Measurements from ENCODE around the gene ASB10. TPM values are rescaled to one million over a fixed set of nuclear protein-coding genes. Genes with fewer than 3 reads are reported as not detected.

The ASB10 gene
- total RNA-seq, 6 experiments from 2014 or later: not detected

DNA sequence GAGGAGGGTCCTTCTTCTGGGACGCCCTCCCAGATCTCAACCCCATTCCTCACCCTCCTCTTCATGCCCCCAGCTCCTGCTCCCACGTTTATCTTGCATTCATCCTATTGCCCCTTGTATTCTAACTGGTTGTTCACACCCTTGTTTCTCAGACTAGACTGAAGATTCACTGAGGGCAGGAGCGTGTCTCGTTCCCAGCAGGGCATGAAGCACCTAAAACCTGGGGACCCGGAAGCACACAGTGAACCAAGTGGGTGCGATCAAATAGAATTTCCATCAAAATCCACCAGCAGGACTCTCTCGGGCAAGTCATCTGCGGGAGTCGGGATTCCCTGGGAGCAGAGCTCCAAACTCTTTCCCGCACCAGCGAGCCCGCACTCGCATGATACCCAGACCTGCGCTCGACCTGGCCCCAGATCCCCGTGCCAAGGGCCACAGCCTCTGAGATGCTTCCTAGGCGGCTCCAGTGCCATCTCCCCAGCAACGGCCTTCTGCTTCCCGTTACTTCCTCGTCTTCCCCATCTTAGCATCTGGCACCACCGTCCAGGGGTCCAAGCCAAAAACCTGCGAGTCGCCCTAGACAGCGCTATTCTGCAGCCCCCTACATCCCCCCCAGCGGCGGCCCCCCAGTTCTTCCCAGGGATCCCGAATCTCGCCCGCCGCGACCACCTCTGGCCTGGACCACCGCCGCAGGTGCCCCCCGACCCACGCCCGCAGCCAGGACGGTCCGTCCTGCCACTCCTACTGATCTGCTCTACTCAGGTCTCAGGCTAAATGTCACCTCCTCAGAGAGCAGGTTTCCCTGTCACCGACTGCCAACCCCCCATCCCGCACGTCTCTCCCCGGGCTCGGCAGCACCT is 13.4 kb downstream of the ASB10 start:
- H3K9me3 ChIP-seq: no peaks in the 10 kb centered on the region
- DNase-seq (peak in 1 of 3 donors; percentile 42), ATAC-seq (no peak)
- 78% methylated on average over 20 of the region's 43 CpGs for WGBS (ENCODE audit: insufficient coverage, low coverage, low lambda C conversion rate, missing lambda C conversion rate)
- intact Hi-C loops (cut with DNase I): loop anchor here in 1 of 2 donors (10.0 kb wide), 1 partner anchor 49 kb away; no protein-coding TSS in a partner anchor
- TF ChIP-seq POLR2A (IDR thresholded peaks at IDR 0.05) (no peak), CTCF (IDR thresholded peaks at IDR 0.05) (no peak)
- peaks cover 2 to 4% of the 10 kb centered on the region in 2 donors for H3K27me3 ChIP-seq
- no peaks in the 10 kb centered on the region for H3K4me1 ChIP-seq
- no peak overlapping the region for H3K27ac ChIP-seq
- no peak overlapping the region for H3K4me3 ChIP-seq
- no peaks in the 10 kb centered on the region for H3K36me3 ChIP-seq

DNA sequence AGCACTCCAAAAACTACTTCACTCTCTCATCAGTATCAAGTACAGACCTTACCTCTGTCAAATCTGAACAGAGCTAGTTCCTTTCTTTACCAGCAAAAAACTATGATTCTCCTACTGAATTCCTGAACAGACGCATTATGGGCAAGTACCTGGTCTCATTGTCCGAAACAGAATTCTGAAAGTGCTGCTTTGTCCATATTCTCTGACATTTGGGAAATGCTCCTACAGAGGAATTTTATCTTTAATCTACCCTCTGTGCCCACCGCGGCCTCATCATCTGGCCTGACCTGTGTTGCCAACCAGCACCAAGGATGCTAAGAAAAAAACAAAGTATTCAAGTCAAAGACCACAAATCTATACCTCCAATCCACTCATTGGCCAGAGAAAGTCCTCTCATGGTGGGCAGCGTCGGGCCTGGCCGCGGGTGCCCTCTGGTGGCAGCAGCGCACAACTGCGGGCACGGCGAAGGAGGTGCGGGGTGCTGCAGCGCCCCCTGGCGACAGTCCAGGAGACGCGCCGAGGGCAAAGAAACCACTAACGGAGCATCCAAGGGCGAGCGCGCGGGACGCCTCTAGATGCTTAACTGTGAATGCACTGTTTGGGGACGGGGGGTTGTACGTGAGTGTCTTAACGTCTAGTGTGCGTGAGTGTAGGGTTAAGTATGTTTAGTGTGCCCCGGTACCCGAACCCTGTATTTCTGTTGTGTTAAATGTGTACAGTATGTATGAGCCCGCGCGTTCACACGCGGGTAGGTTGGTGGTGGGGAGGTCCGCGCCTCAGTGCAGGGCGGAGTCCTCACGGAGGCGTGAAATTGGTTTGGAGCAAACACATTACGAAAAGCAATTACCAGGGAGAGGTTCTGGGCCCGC is 14.5 kb downstream of the ASB10 start:
- ATAC-seq (peak; percentile 92 to 99 (median 97)), DNase-seq (peak; percentile 82 to 86 (median 83))
- Histone ChIP-seq H3K4me3 (no peak overlapping the region), H3K4me1 (peaks cover 0 to 8% (median 2%) of the 10 kb centered on the region in 4 donors), H3K27me3 (peaks cover 4 to 10% of the 10 kb centered on the region in 2 donors), H3K36me3 (no peaks in the 10 kb centered on the region), H3K9me3 (no peaks in the 10 kb centered on the region), H3K27ac (no peak overlapping the region)
- WGBS (ENCODE audit: insufficient coverage, low coverage, low lambda C conversion rate, missing lambda C conversion rate): 24% methylated on average over 35 of the region's 42 CpGs
- TF ChIP-seq POLR2A (IDR thresholded peaks at IDR 0.05): no peak
- TF ChIP-seq CTCF (IDR thresholded peaks at IDR 0.05): peak in 3 of 4 donors; percentile 100
- intact Hi-C loops (cut with DNase I): loop anchor here in 1 of 2 donors (10.0 kb wide), 1 partner anchor 48 kb away; no protein-coding TSS in a partner anchor

- Histone ChIP-seq H3K27ac (no peak overlapping the region), H3K36me3 (no peaks in the 10 kb centered on the region), H3K27me3 (peaks cover 4 to 18% of the 10 kb centered on the region in 2 donors), H3K4me3 (no peak overlapping the region), H3K4me1 (peaks cover 0 to 16% (median 4%) of the 10 kb centered on the region in 4 donors), H3K9me3 (no peaks in the 10 kb centered on the region)
- TF ChIP-seq POLR2A (IDR thresholded peaks at IDR 0.05) (no peak), CTCF (IDR thresholded peaks at IDR 0.05) (no peak)
- 15% methylated on average over 10 of the region's 10 CpGs for WGBS (ENCODE audit: insufficient coverage, low coverage, low lambda C conversion rate, missing lambda C conversion rate)
- intact Hi-C loops (cut with DNase I): no loop called here
- DNase-seq (peak in 1 of 3 donors; percentile 18), ATAC-seq (no peak)
Measured at GRCh38 chr7:151168787-151169162, 18.3 kb downstream of the ASB10 start.

DNA sequence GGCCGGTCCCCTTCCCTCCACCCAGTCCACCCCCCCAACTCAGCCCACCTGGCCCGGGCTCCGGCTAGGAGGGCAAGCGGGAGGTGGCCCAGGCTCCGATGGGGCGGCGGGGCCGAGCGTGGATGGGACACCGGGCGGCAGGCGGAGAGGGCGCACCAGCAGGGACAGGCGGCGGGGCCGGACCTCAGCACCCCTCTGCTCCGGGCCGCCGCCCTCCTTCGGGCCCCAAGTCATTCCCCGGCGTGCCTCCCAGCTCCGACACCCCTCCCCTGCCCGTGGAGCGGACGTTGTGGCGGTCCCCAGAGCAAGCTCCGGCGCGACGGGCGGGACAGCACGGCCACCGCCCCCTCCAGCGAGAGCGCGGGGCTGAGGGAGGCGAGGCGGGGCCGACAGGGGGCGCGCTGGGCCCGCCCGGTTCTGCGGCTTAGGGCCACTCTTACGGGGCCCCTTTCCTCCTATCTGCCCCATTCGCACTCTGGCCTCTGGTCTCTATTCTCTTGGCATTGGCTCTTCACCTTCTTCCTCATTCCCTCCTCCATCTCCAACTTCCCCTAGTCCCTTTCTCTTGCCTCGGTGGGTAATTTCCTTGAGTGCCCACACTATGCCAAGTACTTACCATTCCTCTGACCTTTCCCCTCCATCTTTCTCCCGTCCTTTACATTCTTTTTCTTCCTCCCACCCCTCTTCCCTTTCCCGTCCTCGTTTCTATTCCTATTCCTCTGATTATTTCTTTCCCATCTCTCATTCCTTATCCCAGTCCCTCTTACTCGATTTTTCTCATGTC is 18.9 kb downstream of the ASB10 start:
- peaks cover 0 to 16% (median 4%) of the 10 kb centered on the region in 4 donors for H3K4me1 ChIP-seq
- H3K27ac ChIP-seq: no peak overlapping the region
- TF ChIP-seq CTCF (IDR thresholded peaks at IDR 0.05) (peak; percentile 32 to 69 (median 58)), POLR2A (IDR thresholded peaks at IDR 0.05) (no peak)
- H3K9me3 ChIP-seq: no peaks in the 10 kb centered on the region
- intact Hi-C loops (cut with DNase I): no loop called here
- peak overlapping the region; percentile 26 to 42 (median 29) for H3K4me3 ChIP-seq
- no peaks in the 10 kb centered on the region for H3K36me3 ChIP-seq
- DNase-seq: peak in 1 of 3 donors; percentile 43
- H3K27me3 ChIP-seq: peaks cover 4 to 18% of the 10 kb centered on the region in 2 donors
- ATAC-seq: peak; percentile 60 to 69 (median 64)
- WGBS (ENCODE audit: insufficient coverage, low coverage, low lambda C conversion rate, missing lambda C conversion rate): 4% methylated on average over 10 of the region's 52 CpGs
